DND-41 (cell line): ENCODE results near the gene INPP5E.

Experiments used
- ATAC-seq: fragments of 200-7000 bp; cut with Tn5 transposase; 3 replicates; pipeline ENCODE4 v1.9.1; 2021; ENCODE audit warnings: low read depth; ENCODE audit not compliant: insufficient read depth
- DNase-seq: peaks from one replicate; pipeline ENCODE4 v3.0.0-alpha.2; 2020
- H2AFZ ChIP-seq: 2 replicates; pipeline ENCODE4 v1.6.0; 2012; ENCODE audit warnings: low read depth, low read length
- H3K27ac ChIP-seq: 2 replicates; pipeline ENCODE4 v1.5.1; 2012; ENCODE audit warnings: low read length, inconsistent platforms
- H3K27me3 ChIP-seq: fragments of 200-600 bp; sonication (generic); 2 replicates; pipeline ENCODE4 v1.6.0; 2012; ENCODE audit warnings: low read length, mild to moderate bottlenecking, inconsistent platforms; ENCODE audit not compliant: insufficient read depth, poor library complexity
- H3K36me3 ChIP-seq: 2 replicates; pipeline ENCODE4 v1.5.1; 2012; ENCODE audit warnings: low read length, inconsistent platforms; ENCODE audit not compliant: insufficient read depth
- H3K4me1 ChIP-seq: 2 replicates; pipeline ENCODE4 v1.5.1; 2012; ENCODE audit warnings: mild to moderate bottlenecking, low read length; ENCODE audit not compliant: insufficient read depth
- H3K4me2 ChIP-seq: 2 replicates; pipeline ENCODE4 v1.6.0; 2012; ENCODE audit warnings: mild to moderate bottlenecking, moderate library complexity, low read length, inconsistent platforms; ENCODE audit not compliant: insufficient read depth
- H3K4me3 ChIP-seq, 2 experiments: fragments of 200-600 bp in 1 of 2; shearing (Covaris generic) in 1 of 2; 2 replicates each; pipeline ENCODE4 v1.5.1; 2012 to 2016; ENCODE audit warnings: inconsistent platforms in 2 of 2, low read length in 2 of 2, mild to moderate bottlenecking in 2 of 2, low read depth in 1 of 2, moderate library complexity in 1 of 2
- H3K79me2 ChIP-seq: 2 replicates; pipeline ENCODE4 v1.6.0; 2012; ENCODE audit warnings: low read length, inconsistent platforms; ENCODE audit not compliant: insufficient read depth
- H3K9ac ChIP-seq: 2 replicates; pipeline ENCODE4 v1.6.0; 2012; ENCODE audit warnings: low read depth, mild to moderate bottlenecking, inconsistent platforms, low read length, moderate library complexity
- H3K9me3 ChIP-seq: 2 replicates; pipeline ENCODE4 v1.5.1; 2012; ENCODE audit warnings: low read length, moderate library complexity, mild to moderate bottlenecking, inconsistent platforms; ENCODE audit not compliant: insufficient read depth, severe bottlenecking
- H4K20me1 ChIP-seq: 2 replicates; pipeline ENCODE4 v1.6.0; 2012; ENCODE audit warnings: low read length; ENCODE audit not compliant: insufficient read depth
- EZH2 ChIP-seq: IDR thresholded peaks from 3 replicates; pipeline ENCODE4 v1.6.1; 2012; ENCODE audit warnings: borderline replicate concordance, low read depth, mild to moderate bottlenecking, moderate library complexity, low read length, inconsistent platforms; ENCODE audit not compliant: severe bottlenecking
- TF ChIP-seq, protein P1 (sequence below): IDR thresholded peaks from 2 replicates; pipeline ENCODE4 v1.5.1; 2012; ENCODE audit warnings: borderline replicate concordance, low read length, moderate library complexity, mild to moderate bottlenecking; ENCODE audit not compliant: poor library complexity, severe bottlenecking; ENCODE audit errors: extremely low read depth

The INPP5E gene

DNA sequence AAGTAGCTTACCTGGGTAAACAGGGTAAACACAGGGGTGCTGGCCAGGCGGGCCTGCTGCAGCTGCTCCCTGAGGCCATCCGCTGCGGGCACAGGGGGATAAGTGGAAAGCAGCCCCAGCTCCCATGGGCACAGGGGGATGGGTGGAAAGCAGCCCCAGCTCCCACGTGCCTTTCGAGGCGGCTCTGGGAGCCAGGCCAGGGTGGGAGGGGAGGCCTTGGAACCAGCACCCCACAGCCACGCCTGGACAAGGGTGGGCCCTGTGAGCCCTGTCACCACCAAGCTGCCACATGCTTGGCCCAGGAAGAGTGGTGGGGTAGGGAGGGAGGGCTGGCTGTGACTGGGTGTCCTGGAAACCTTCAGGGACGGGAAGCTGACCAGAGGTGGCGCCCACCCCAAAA lies 58.3 kb downstream of the INPP5E start:
- peaks cover 13% of the 10 kb centered on the region for H3K4me1 ChIP-seq
- H3K4me3 ChIP-seq, result no peak overlapping the region
- ATAC-seq, result no peak
- no peaks in the 10 kb centered on the region for H3K79me2 ChIP-seq
- H3K36me3 ChIP-seq, result peaks cover 53% of the 10 kb centered on the region
- no peak overlapping the region for H3K4me2 ChIP-seq
- H3K27ac ChIP-seq, result no peak overlapping the region
- DNase-seq, result no peak
- H3K9ac ChIP-seq, result no peak overlapping the region
- no peaks in the 10 kb centered on the region for H3K9me3 ChIP-seq
- no peak for TF ChIP-seq EZH2
- TF ChIP-seq, protein P1, sequence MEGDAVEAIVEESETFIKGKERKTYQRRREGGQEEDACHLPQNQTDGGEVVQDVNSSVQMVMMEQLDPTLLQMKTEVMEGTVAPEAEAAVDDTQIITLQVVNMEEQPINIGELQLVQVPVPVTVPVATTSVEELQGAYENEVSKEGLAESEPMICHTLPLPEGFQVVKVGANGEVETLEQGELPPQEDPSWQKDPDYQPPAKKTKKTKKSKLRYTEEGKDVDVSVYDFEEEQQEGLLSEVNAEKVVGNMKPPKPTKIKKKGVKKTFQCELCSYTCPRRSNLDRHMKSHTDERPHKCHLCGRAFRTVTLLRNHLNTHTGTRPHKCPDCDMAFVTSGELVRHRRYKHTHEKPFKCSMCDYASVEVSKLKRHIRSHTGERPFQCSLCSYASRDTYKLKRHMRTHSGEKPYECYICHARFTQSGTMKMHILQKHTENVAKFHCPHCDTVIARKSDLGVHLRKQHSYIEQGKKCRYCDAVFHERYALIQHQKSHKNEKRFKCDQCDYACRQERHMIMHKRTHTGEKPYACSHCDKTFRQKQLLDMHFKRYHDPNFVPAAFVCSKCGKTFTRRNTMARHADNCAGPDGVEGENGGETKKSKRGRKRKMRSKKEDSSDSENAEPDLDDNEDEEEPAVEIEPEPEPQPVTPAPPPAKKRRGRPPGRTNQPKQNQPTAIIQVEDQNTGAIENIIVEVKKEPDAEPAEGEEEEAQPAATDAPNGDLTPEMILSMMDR, result no peak
- peaks cover 21% of the 10 kb centered on the region; the same call in 1 of the 2 replicates for H4K20me1 ChIP-seq
- no peak overlapping the region for H2AFZ ChIP-seq
- no peaks in the 10 kb centered on the region for H3K27me3 ChIP-seq

DNA sequence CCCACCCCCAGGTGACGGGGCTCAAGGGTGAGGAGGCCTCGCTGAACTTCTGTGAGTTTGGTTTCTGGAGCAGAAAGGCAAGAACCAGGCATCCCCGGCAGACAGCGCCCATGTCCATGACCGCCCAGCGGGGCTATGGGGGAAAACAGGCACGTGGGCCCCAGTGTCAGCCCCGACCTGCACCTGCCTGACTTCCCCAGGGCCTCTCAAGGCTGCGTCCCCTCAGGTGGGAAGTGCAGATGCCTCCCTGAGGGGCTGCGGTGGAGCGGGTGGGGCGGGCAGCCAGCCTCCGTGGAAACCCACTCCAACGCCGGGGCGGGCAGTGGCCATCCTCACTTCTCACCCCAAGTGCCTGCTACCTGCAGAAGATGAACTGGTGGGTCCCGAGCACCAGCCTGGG lies 59.3 kb downstream of the INPP5E start:
- H3K9me3 ChIP-seq, result no peaks in the 10 kb centered on the region
- peaks cover 21% of the 10 kb centered on the region; the same call in 1 of the 2 replicates for H4K20me1 ChIP-seq
- TF ChIP-seq EZH2, result no peak
- TF ChIP-seq, protein P1, result no peak
- DNase-seq (no peak), ATAC-seq (no peak)
- no peak overlapping the region for H3K27ac ChIP-seq
- H3K9ac ChIP-seq, result no peak overlapping the region
- H3K79me2 ChIP-seq, result no peaks in the 10 kb centered on the region
- no peaks in the 10 kb centered on the region for H3K27me3 ChIP-seq
- no peak overlapping the region for H3K4me3 ChIP-seq
- no peak overlapping the region for H3K4me2 ChIP-seq
- peaks cover 48% of the 10 kb centered on the region for H3K36me3 ChIP-seq
- no peak overlapping the region for H2AFZ ChIP-seq
- H3K4me1 ChIP-seq, result peaks cover 13% of the 10 kb centered on the region

DNA sequence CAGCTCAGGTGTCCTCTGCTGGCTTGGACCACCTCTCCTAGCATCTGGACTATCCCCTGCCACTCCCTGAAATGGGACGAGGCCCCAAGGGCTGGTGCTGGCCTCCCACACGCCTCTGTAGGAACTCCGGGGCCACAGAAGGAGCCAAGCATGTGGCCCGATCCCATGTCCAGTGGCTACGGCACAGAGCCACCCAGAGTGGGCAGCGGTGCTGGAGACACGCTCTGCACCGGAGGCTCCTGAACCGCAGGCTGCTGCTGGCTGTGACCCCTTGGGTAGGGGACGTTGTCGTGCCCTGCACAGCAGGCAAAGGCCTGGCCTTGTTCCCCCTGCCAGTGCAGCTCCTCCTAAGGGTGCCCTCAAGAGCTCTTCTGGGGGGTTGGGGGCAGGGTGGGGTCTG lies 59.8 kb downstream of the INPP5E start:
- H3K4me3 ChIP-seq, result no peak overlapping the region
- peaks cover 48% of the 10 kb centered on the region for H3K36me3 ChIP-seq
- no peak overlapping the region for H3K27ac ChIP-seq
- peaks cover 21% of the 10 kb centered on the region; the same call in 1 of the 2 replicates for H4K20me1 ChIP-seq
- no peak for ATAC-seq
- DNase-seq, result no peak
- H3K27me3 ChIP-seq, result no peaks in the 10 kb centered on the region
- TF ChIP-seq EZH2, result no peak
- TF ChIP-seq, protein P1, result no peak
- no peak overlapping the region for H3K4me2 ChIP-seq
- H3K79me2 ChIP-seq, result no peaks in the 10 kb centered on the region
- peaks cover 8% of the 10 kb centered on the region for H3K4me1 ChIP-seq
- H3K9ac ChIP-seq, result no peak overlapping the region
- no peak overlapping the region for H2AFZ ChIP-seq
- H3K9me3 ChIP-seq, result no peaks in the 10 kb centered on the region

DNA sequence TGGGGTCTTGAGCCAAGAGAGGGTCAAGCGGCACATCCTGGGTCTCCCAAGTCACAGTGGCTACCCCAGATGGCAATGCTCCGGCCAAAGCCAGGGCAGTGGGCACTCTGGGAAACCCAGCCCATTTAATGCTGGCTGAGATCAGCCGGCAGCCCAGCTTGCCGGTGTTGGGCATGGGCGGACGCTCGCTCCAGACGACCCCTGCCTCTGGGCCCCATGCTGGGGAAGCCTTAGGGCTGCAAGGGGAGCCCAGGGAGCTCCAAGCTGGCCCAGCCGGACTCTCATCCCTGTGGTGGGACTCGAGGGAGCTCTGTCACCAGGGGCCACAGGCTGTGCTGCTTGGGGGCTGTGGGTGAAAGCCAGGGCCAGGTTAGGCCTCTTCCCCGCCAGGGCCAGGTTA lies 60.2 kb downstream of the INPP5E start:
- ATAC-seq (no peak), DNase-seq (no peak)
- Histone ChIP-seq H2AFZ (no peak overlapping the region), H3K79me2 (no peaks in the 10 kb centered on the region), H3K9ac (no peak overlapping the region), H3K27me3 (no peaks in the 10 kb centered on the region), H4K20me1 (peaks cover 21% of the 10 kb centered on the region; the same call in 1 of the 2 replicates), H3K4me3 (no peak overlapping the region), H3K27ac (no peak overlapping the region), H3K4me2 (no peak overlapping the region), H3K36me3 (peaks cover 48% of the 10 kb centered on the region), H3K9me3 (no peaks in the 10 kb centered on the region), H3K4me1 (peaks cover 3% of the 10 kb centered on the region; the same call in 1 of the 2 replicates)
- no peak for TF ChIP-seq EZH2
- TF ChIP-seq, protein P1, result no peak
